Suprapubic skin (tissue), 3 donors: ENCODE data around the gene CAND1.

ENCODE experiments used
- CTCF ChIP-seq, 2 donors: fragments of 200-600 bp in 1 of 2; fragments of 450-650 bp in 1 of 2; sonication (generic) in 1 of 2; IDR thresholded peaks; one replicate each; pipeline ENCODE4 v1.5.1; 2016 to 2019; ENCODE audit warnings: antibody characterized with exemption in 2 of 2, mild to moderate bottlenecking in 1 of 2, moderate library complexity in 1 of 2
- POLR2A ChIP-seq, 2 donors: fragments of 450-650 bp; IDR thresholded peaks; one replicate each; pipeline ENCODE4 v1.6.1; 2017; ENCODE audit warnings: antibody characterized with exemption in 2 of 2, mild to moderate bottlenecking in 2 of 2, moderate library complexity in 2 of 2

GRCh38 chr12:67356380-67356774 is 87.2 kb downstream of the CAND1 start:
- TF ChIP-seq CTCF (IDR thresholded peaks at IDR 0.05): no peak
- no peak for TF ChIP-seq POLR2A (IDR thresholded peaks at IDR 0.05)
